WI38 (cell line): ENCODE data around the gene ANKRD50.

ENCODE experiments used
- H3K4me3 ChIP-seq: 2 replicates; pipeline ENCODE4 v1.5.1; 2011; ENCODE audit warnings: low read depth, mild to moderate bottlenecking, control low read depth, low read length
- CTCF ChIP-seq: IDR thresholded peaks from 2 replicates; pipeline ENCODE4 v1.5.1; 2012; ENCODE audit warnings: low read depth, mild to moderate bottlenecking, control low read depth, low read length

The ANKRD50 gene

GRCh38 chr4:124712372-124713184, at the start of gene ANKRD50:
Gene ANKRD50, minus strand, starts transcription at chr4:124712732. Its CDS starts 2,221 bp downstream, at chr4:124710511.
- no peak for TF ChIP-seq CTCF
- H3K4me3 ChIP-seq: peak within 1 kb of the TSS; percentile 67

GRCh38 chr4:124757126-124757525, 44.6 kb upstream of the ANKRD50 start:
- TF ChIP-seq CTCF: no peak
- no peak overlapping the region for H3K4me3 ChIP-seq

- TF ChIP-seq CTCF: no peak
- no peak overlapping the region for H3K4me3 ChIP-seq
These were observed 42.1 kb upstream of the ANKRD50 start for GRCh38 chr4:124754681-124755080.

GRCh38 chr4:124753941-124754581, 41.5 kb upstream of the ANKRD50 start:
- H3K4me3 ChIP-seq: no peak overlapping the region
- TF ChIP-seq CTCF: no peak

GRCh38 chr4:124749421-124749820, 36.9 kb upstream of the ANKRD50 start:
- TF ChIP-seq CTCF: no peak
- no peak overlapping the region for H3K4me3 ChIP-seq

- no peak for TF ChIP-seq CTCF
- H3K4me3 ChIP-seq: no peak overlapping the region
These were observed 36.4 kb upstream of the ANKRD50 start for GRCh38 chr4:124748965-124749364.
